GM12865 (cell line): ENCODE measurements around the gene SIVA1.

Experiments
- DNase-seq: peaks from one replicate; pipeline ENCODE4 v3.0.0; 2010; ENCODE audit warnings: low read depth
- H3K4me3 ChIP-seq: 2 replicates; pipeline ENCODE4 v1.5.1; 2011; ENCODE audit warnings: mild to moderate bottlenecking, low read depth, low read length, control low read depth
- TF ChIP-seq, protein P1 (sequence below): IDR thresholded peaks from 2 replicates; pipeline ENCODE4 v1.5.1; 2011; ENCODE audit warnings: low read length, control low read depth, low read depth, inconsistent platforms; ENCODE audit not compliant: insufficient read depth; ENCODE audit errors: missing control alignments

The SIVA1 gene

DNA sequence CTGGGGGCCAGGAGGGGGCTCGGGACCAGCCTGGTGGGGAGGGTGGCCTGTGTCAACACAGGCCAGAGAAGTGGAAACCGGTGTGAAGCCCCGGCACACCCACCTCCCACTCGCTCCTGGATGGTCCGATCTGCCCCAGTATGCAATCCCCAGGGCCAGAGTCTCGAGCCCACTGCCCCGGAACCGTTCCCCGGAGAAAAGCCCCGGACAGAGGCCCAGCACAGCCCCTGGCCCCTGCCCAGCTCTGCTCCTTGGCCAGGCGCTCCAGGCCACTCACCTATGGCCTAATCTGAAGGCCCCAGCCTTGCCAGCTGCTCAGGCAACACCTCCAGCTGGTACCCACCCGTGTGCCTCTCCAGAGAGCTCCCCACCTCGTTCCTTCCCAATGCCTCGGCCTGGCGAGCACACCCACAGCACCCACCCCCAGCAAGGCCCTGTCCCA lies 24.9 kb downstream of the SIVA1 start:
- H3K4me3 ChIP-seq = no peak overlapping the region
- TF ChIP-seq, protein P1, sequence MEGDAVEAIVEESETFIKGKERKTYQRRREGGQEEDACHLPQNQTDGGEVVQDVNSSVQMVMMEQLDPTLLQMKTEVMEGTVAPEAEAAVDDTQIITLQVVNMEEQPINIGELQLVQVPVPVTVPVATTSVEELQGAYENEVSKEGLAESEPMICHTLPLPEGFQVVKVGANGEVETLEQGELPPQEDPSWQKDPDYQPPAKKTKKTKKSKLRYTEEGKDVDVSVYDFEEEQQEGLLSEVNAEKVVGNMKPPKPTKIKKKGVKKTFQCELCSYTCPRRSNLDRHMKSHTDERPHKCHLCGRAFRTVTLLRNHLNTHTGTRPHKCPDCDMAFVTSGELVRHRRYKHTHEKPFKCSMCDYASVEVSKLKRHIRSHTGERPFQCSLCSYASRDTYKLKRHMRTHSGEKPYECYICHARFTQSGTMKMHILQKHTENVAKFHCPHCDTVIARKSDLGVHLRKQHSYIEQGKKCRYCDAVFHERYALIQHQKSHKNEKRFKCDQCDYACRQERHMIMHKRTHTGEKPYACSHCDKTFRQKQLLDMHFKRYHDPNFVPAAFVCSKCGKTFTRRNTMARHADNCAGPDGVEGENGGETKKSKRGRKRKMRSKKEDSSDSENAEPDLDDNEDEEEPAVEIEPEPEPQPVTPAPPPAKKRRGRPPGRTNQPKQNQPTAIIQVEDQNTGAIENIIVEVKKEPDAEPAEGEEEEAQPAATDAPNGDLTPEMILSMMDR = no peak
- no peak for DNase-seq

DNA sequence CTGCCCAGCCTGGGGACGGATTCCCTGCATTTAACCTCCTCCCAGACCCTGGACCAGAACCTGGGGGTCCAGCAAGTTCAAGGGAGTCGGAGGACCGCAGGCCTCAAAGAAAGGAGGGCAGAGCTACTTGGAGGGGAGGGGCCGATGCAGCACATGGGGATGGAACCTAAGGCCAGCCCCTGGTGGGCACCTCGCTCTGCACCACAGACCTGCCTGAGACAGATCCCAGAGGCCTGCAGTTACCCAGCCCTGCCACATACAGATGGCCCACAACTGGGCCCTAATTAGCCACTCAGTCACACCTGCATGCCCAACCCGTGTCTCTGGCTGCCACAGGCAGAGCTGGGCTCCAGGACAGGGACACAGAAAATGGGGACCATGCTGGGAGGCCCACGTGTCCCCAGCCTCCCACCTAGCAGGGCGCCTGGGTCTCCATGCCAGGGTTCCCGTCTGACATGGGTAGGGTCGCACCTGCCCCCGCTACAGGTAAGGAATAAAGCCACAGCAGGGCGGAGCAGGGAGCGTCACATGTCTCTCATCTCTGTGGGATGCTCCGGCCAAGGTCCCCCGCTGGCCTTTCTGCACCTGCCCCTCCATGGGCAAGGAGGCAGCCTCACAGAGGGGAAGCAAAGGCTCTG lies 25.9 kb downstream of the SIVA1 start:
- no peak overlapping the region for H3K4me3 ChIP-seq
- DNase-seq = no peak
- TF ChIP-seq, protein P1 = no peak

DNA sequence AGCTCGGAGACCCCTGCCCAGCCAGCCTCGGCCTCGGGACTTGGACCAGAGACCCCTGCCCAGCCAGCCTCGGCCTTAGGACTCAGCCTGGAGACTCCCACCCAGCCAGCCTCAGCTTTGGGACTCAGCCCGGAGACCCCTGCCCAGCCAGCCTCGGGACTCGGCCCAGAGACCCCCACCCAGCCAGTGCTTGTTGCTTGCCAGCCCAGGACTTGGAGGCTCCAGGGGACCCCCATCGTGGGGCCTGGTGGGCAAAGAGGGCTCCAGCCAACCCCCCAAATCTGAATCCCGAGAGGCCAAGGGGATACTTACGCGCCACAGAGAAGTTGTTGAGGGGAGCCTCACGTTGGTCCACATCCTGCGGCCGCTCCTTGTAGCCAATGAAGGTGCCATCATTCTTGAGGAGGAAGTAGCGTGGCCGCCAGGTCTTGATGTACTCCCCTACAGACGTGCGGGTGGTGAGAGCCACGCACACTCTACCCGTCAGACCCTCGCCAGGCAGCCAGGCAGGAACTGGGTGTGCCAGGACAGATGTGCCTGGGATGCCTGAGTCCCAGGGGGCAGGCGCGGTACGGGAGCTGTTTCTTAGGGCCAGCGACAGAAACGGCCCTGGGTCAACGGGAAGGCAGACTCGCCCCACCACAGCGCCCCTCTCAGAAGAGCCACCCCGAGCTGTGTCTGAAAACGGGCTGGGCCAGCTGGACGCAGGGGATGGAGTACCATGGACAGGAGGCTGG lies 27.0 kb downstream of the SIVA1 start:
- TF ChIP-seq, protein P1 = no peak
- H3K4me3 ChIP-seq = no peak overlapping the region

DNA sequence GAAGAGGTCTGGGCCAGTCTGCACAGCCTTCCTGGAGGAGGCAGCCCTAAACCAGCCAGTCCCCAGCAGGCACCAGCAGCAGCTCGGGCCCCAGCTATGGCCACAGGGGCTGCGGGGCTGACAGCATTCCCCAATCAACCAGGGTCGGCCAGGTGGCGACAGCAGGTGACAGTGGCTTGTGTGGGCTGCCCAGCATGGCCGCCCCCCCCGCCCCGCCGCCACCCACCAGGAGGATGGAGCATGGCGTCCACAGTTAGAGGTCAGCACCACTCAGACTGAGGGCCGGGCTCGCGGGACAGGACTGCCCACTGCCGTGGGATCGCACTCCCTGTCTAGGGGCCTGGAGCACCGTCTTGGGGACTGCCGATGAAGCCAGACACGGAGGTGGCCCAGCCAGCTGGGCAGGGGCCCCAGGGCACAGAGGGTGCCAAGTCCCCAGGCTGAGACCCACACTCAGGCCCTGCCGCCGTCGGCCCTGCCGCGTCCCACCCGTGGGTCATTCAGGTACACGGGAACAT lies 27.6 kb downstream of the SIVA1 start:
- no peak for DNase-seq
- no peak overlapping the region for H3K4me3 ChIP-seq
- TF ChIP-seq, protein P1 = no peak

More for the DNA sequence above, 27.0 kb downstream of the SIVA1 start:
- no peak for DNase-seq

DNA sequence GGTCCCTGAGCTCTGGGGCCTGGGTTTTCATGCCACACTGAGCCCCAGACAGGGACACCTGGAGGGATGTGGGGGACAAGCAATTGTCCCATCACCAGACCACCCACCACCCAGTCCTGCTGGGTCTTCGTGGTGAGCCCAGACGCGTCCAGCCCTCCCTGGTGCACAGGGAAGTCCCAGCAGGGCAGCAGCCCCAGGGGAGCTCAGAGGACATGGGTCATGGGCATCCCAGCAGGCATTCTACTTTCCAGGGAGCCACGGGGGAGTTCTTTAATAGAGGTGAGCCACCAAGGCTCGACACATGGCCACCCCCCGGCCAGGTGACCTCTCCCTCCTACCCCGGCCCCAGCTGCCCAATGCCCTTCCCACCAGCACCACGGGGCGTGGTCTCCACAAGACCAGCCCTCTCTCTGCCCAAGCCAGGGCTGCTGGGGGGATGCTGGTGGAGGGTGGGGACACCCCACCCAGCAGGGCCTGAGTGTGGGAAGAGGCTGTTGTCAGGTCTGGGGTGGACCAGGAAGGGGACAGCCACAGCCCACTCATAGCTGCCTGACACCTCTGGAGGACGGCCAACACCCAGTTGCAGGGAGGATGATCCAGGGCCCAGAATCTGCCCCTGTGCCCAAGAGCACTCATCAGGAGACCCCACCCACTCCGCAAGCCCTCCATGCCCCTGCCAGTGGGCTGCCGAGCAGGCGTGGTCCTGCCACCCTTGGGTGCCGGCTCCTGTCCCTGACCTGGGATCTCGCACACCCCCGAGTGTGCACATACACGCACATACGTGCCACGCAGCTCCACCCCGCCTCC lies 28.5 kb downstream of the SIVA1 start:
- no peak overlapping the region for H3K4me3 ChIP-seq
- TF ChIP-seq, protein P1 = no peak
- no peak for DNase-seq

DNA sequence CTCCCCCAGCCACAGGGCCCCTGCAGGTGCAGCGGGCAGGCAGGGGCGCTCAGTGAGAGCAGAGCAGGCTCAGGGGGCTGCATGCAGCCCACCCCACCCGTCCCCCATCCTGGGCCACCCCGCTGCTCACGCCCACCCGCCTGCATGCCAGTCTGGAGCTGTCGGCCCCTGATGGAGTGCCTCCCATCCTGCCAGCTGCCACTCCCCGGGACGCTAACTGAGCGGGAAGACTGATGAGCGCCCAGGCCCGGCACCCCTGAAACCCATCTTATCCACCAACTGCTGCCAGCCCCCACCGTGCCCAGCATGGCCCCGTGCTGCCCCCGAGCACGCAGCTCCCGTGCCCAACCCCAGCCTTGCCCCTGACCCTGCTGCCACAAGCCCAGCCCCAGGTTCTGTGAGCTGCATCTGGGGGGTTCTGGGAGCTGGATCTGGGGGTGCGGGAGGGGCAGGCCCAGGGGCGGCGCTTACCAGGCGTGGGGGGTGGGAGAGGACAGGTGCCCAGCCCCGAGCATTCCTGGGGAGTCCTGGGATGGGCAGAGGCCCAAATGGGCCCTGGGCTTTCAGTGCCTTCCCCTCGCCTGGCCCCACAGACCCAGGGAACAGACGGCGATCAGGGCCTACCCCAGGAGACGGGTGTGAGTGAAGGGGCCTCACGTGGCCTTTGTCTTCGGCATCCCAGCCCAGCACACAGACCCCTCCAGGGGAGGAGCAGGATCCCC lies 29.3 kb downstream of the SIVA1 start:
- no peak overlapping the region for H3K4me3 ChIP-seq
- DNase-seq = no peak
- TF ChIP-seq, protein P1 = no peak
